Peyer's patch (tissue), 4 donors: ENCODE measurements around the gene BTBD17.
A peak's percentile ranks its signal among the peaks of the same experiment; 100 is the strongest.

Source experiments
- CTCF ChIP-seq, 6 experiments: fragments of 450-650 bp in 4 of 6; fragments of 200-600 bp in 2 of 6; sonication (generic) in 1 of 6; IDR thresholded peaks; one replicate each; pipeline ENCODE4 v1.5.1; 2017 to 2019; ENCODE audit warnings: antibody characterized with exemption in 6 of 6, mild to moderate bottlenecking in 3 of 6, moderate library complexity in 1 of 6
- POLR2A ChIP-seq, 2 donors: fragments of 450-650 bp; IDR thresholded peaks; one replicate each; pipeline ENCODE4 v1.5.1; 2017; ENCODE audit warnings: antibody characterized with exemption in 2 of 2, mild to moderate bottlenecking in 2 of 2, moderate library complexity in 2 of 2

- TF ChIP-seq CTCF (IDR thresholded peaks at IDR 0.05) (no peak), POLR2A (IDR thresholded peaks at IDR 0.05) (peak in 1 of 2 donors; percentile 14)
Measured at GRCh38 chr17:74325743-74326379, 35.8 kb downstream of the BTBD17 start, which contains the start of gene KIF19.
